ENCODE data around the gene OTOS. TPM values are rescaled to one million over a fixed set of nuclear protein-coding genes. Genes with fewer than 3 reads are reported as not detected.
A peak's percentile ranks its signal among the peaks of the same experiment; 100 is the strongest.

Gene OTOS
- total RNA-seq, 1 donor = not detected

DNA sequence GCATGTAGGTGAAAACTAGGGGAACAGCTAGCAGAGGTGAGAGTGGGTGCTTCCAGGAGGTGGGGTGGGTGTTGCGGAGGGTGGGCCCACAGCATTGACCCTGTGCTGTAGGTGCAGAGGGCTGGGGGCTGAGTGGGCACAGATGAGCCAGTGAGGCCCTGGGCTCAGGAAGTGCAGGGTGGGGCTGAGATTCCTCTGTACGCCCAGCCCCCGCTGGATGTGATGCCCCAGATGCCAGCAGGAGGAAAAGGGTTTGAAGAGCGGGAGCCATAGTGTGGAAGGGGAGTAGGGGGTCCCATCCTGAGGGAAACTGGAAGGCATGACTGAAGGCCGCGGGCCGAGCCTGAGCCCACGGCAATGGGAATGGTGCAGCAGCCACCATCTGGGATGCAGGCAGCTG, 14.1 kb upstream of the OTOS start:
- Histone ChIP-seq H3K27ac (ENCODE audit: low read depth, low read length) (no peak overlapping the region), H3K4me2 (ENCODE audit: insufficient read depth, low read length) (no peak overlapping the region), H2AFZ (ENCODE audit: low read length) (no peak overlapping the region), H3K27me3 (ENCODE audit: insufficient read depth, low read length) (peaks cover 10% of the 10 kb centered on the region), H3K4me3 (ENCODE audit: insufficient read depth, low read length) (no peak overlapping the region), H3K36me3 (ENCODE audit: insufficient read depth, low read length) (no peaks in the 10 kb centered on the region), H3K4me1 (ENCODE audit: insufficient read depth, low read length) (no peaks in the 10 kb centered on the region), H4K20me1 (ENCODE audit: insufficient read depth, low read length) (no peaks in the 10 kb centered on the region), H3K9me3 (ENCODE audit: low read depth, low read length) (no peaks in the 10 kb centered on the region), H3K79me2 (ENCODE audit: insufficient read depth, low read length) (no peaks in the 10 kb centered on the region)
- TF ChIP-seq, protein P1, sequence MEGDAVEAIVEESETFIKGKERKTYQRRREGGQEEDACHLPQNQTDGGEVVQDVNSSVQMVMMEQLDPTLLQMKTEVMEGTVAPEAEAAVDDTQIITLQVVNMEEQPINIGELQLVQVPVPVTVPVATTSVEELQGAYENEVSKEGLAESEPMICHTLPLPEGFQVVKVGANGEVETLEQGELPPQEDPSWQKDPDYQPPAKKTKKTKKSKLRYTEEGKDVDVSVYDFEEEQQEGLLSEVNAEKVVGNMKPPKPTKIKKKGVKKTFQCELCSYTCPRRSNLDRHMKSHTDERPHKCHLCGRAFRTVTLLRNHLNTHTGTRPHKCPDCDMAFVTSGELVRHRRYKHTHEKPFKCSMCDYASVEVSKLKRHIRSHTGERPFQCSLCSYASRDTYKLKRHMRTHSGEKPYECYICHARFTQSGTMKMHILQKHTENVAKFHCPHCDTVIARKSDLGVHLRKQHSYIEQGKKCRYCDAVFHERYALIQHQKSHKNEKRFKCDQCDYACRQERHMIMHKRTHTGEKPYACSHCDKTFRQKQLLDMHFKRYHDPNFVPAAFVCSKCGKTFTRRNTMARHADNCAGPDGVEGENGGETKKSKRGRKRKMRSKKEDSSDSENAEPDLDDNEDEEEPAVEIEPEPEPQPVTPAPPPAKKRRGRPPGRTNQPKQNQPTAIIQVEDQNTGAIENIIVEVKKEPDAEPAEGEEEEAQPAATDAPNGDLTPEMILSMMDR (IDR thresholded peaks at IDR 0.05; ENCODE audit: extremely low read depth, low read depth, low read length) = no peak
- DNase-seq (ENCODE audit: insufficient read length, low spot score, missing footprints) = peak; percentile 45

GRCh38 chr2:240153418-240153817, 13.0 kb upstream of the OTOS start:
- Histone ChIP-seq H3K27ac (ENCODE audit: low read depth, low read length) (no peak overlapping the region), H3K4me2 (ENCODE audit: insufficient read depth, low read length) (no peak overlapping the region), H4K20me1 (ENCODE audit: insufficient read depth, low read length) (no peaks in the 10 kb centered on the region), H3K9me3 (ENCODE audit: low read depth, low read length) (no peaks in the 10 kb centered on the region), H2AFZ (ENCODE audit: low read length) (no peak overlapping the region), H3K4me3 (ENCODE audit: insufficient read depth, low read length) (no peak overlapping the region), H3K27me3 (ENCODE audit: insufficient read depth, low read length) (peaks cover 10% of the 10 kb centered on the region), H3K4me1 (ENCODE audit: insufficient read depth, low read length) (no peaks in the 10 kb centered on the region), H3K36me3 (ENCODE audit: insufficient read depth, low read length) (no peaks in the 10 kb centered on the region), H3K79me2 (ENCODE audit: insufficient read depth, low read length) (no peaks in the 10 kb centered on the region)
- TF ChIP-seq, protein P1 (IDR thresholded peaks at IDR 0.05; ENCODE audit: extremely low read depth, low read depth, low read length) = no peak
- no peak for DNase-seq (ENCODE audit: insufficient read length, low spot score, missing footprints)

GRCh38 chr2:240151477-240152031, 11.1 kb upstream of the OTOS start:
- DNase-seq (ENCODE audit: insufficient read length, low spot score, missing footprints) = peak; percentile 59
- TF ChIP-seq, protein P1 (IDR thresholded peaks at IDR 0.05; ENCODE audit: extremely low read depth, low read depth, low read length) = no peak
- Histone ChIP-seq H3K9me3 (ENCODE audit: low read depth, low read length) (no peaks in the 10 kb centered on the region), H3K27ac (ENCODE audit: low read depth, low read length) (no peak overlapping the region), H3K36me3 (ENCODE audit: insufficient read depth, low read length) (no peaks in the 10 kb centered on the region), H3K79me2 (ENCODE audit: insufficient read depth, low read length) (no peaks in the 10 kb centered on the region), H3K4me1 (ENCODE audit: insufficient read depth, low read length) (no peaks in the 10 kb centered on the region), H3K4me2 (ENCODE audit: insufficient read depth, low read length) (no peak overlapping the region), H2AFZ (ENCODE audit: low read length) (no peak overlapping the region), H4K20me1 (ENCODE audit: insufficient read depth, low read length) (no peaks in the 10 kb centered on the region), H3K4me3 (ENCODE audit: insufficient read depth, low read length) (no peak overlapping the region), H3K27me3 (ENCODE audit: insufficient read depth, low read length) (peaks cover 10% of the 10 kb centered on the region)

- H3K27ac ChIP-seq (ENCODE audit: low read depth, low read length) = no peak overlapping the region
- H3K4me1 ChIP-seq (ENCODE audit: insufficient read depth, low read length) = no peaks in the 10 kb centered on the region
- H3K4me2 ChIP-seq (ENCODE audit: insufficient read depth, low read length) = no peak overlapping the region
- no peaks in the 10 kb centered on the region for H3K79me2 ChIP-seq (ENCODE audit: insufficient read depth, low read length)
- peaks cover 10% of the 10 kb centered on the region for H3K27me3 ChIP-seq (ENCODE audit: insufficient read depth, low read length)
- H4K20me1 ChIP-seq (ENCODE audit: insufficient read depth, low read length) = no peaks in the 10 kb centered on the region
- no peaks in the 10 kb centered on the region for H3K9me3 ChIP-seq (ENCODE audit: low read depth, low read length)
- H3K4me3 ChIP-seq (ENCODE audit: insufficient read depth, low read length) = no peak overlapping the region
- no peak overlapping the region for H2AFZ ChIP-seq (ENCODE audit: low read length)
- no peaks in the 10 kb centered on the region for H3K36me3 ChIP-seq (ENCODE audit: insufficient read depth, low read length)
- TF ChIP-seq, protein P1 (IDR thresholded peaks at IDR 0.05; ENCODE audit: extremely low read depth, low read depth, low read length) = peak; percentile 74
- DNase-seq (ENCODE audit: insufficient read length, low spot score, missing footprints) = peak; percentile 96
Observed at GRCh38 chr2:240149943-240150784, 9.7 kb upstream of the OTOS start.
